ENCODE data around the gene SLC9A9. TPM values are rescaled to one million over a fixed set of nuclear protein-coding genes. Genes with fewer than 3 reads are reported as not detected.

The SLC9A9 gene
- total RNA-seq, 1 experiment from 2014 or later: 2.2 TPM

- BruUV-seq (replicated peaks): no TSS peak
- CTCF ChIA-PET: interaction anchor here (0.5 to 1.4 kb wide), 3 partner anchors 13 to 937 kb away, joined by 3 to 4 read pairs (median 3); no protein-coding TSS in a partner anchor
- intact Hi-C loops (cut with micrococcal nuclease): loop anchor here (5.0 kb wide), 2 partner anchors 723 to 1178 kb away; no protein-coding TSS in a partner anchor
These were observed 83.4 kb downstream of the SLC9A9 start for GRCh38 chr3:143764840-143765239.

GRCh38 chr3:143763564-143764162 lies 84.6 kb downstream of the SLC9A9 start:
- H3K27me3 Mint-ChIP-seq (ENCODE audit: insufficient read depth, unreplicated experiment): no peaks in the 10 kb centered on the region
- H3K4me1 Mint-ChIP-seq (ENCODE audit: insufficient read depth, unreplicated experiment): no peaks in the 10 kb centered on the region
- POLR2A ChIA-PET: interaction anchor here (0.6 kb wide), 2 partner anchors 119 to 232 kb away, joined by 3 to 4 read pairs; no protein-coding TSS in a partner anchor
- intact Hi-C loops (cut with micrococcal nuclease): loop anchor here (1.0 to 5.0 kb wide), 4 partner anchors 89 to 1176 kb away; no protein-coding TSS in a partner anchor
- CTCF ChIA-PET: interaction anchor here (0.6 to 2.4 kb wide), 18 partner anchors 9 to 935 kb away, joined by 3 to 17 read pairs (median 3); no protein-coding TSS in a partner anchor
- no peaks in the 10 kb centered on the region for H3K36me3 Mint-ChIP-seq (ENCODE audit: insufficient read depth, unreplicated experiment)
- TF ChIP-seq CTCF (IDR thresholded peaks at IDR 0.05; ENCODE audit: unreplicated experiment): peak; percentile 54
- H3K27ac Mint-ChIP-seq (ENCODE audit: low read depth, unreplicated experiment): no peak overlapping the region
- no TSS peak for BruUV-seq (replicated peaks)
- DNase-seq (ENCODE audit: unreplicated experiment): peak; percentile 44
- no peaks in the 10 kb centered on the region for H3K9me3 Mint-ChIP-seq (ENCODE audit: unreplicated experiment)
- H3K4me3 Mint-ChIP-seq (ENCODE audit: unreplicated experiment): no peak overlapping the region

More at GRCh38 chr3:143764840-143765239, 83.4 kb downstream of the SLC9A9 start:
- Mint-ChIP-seq H3K4me1 (ENCODE audit: insufficient read depth, unreplicated experiment) (no peaks in the 10 kb centered on the region), H3K27me3 (ENCODE audit: insufficient read depth, unreplicated experiment) (no peaks in the 10 kb centered on the region), H3K4me3 (ENCODE audit: unreplicated experiment) (no peak overlapping the region), H3K9me3 (ENCODE audit: unreplicated experiment) (no peaks in the 10 kb centered on the region), H3K36me3 (ENCODE audit: insufficient read depth, unreplicated experiment) (no peaks in the 10 kb centered on the region), H3K27ac (ENCODE audit: low read depth, unreplicated experiment) (no peak overlapping the region)
- DNase-seq (ENCODE audit: unreplicated experiment): no peak
- POLR2A ChIA-PET: no interaction called here
- no peak for TF ChIP-seq CTCF (IDR thresholded peaks at IDR 0.05; ENCODE audit: unreplicated experiment)

- no peak for DNase-seq (ENCODE audit: unreplicated experiment)
- intact Hi-C loops (cut with micrococcal nuclease): no loop called here
- POLR2A ChIA-PET: no interaction called here
- no TSS peak for BruUV-seq (replicated peaks)
- Mint-ChIP-seq H3K9me3 (ENCODE audit: unreplicated experiment) (no peaks in the 10 kb centered on the region), H3K4me1 (ENCODE audit: insufficient read depth, unreplicated experiment) (no peaks in the 10 kb centered on the region), H3K27me3 (ENCODE audit: insufficient read depth, unreplicated experiment) (no peaks in the 10 kb centered on the region), H3K27ac (ENCODE audit: low read depth, unreplicated experiment) (no peak overlapping the region), H3K4me3 (ENCODE audit: unreplicated experiment) (no peak overlapping the region), H3K36me3 (ENCODE audit: insufficient read depth, unreplicated experiment) (no peaks in the 10 kb centered on the region)
- CTCF ChIA-PET: interaction anchor here (0.6 kb wide), 2 partner anchors 113 to 190 kb away, joined by 3 read pairs; no protein-coding TSS in a partner anchor
- TF ChIP-seq CTCF (IDR thresholded peaks at IDR 0.05; ENCODE audit: unreplicated experiment): no peak
These were observed 90.6 kb downstream of the SLC9A9 start for GRCh38 chr3:143757691-143758090.

- intact Hi-C loops (cut with micrococcal nuclease): no loop called here
- CTCF ChIA-PET: interaction anchor here (0.6 kb wide), 1 partner anchor 40 kb away, joined by 3 read pairs; no protein-coding TSS in a partner anchor
- no peak overlapping the region for H3K27ac Mint-ChIP-seq (ENCODE audit: low read depth, unreplicated experiment)
- no peaks in the 10 kb centered on the region for H3K36me3 Mint-ChIP-seq (ENCODE audit: insufficient read depth, unreplicated experiment)
- no peak for DNase-seq (ENCODE audit: unreplicated experiment)
- H3K9me3 Mint-ChIP-seq (ENCODE audit: unreplicated experiment): no peaks in the 10 kb centered on the region
- H3K4me1 Mint-ChIP-seq (ENCODE audit: insufficient read depth, unreplicated experiment): no peaks in the 10 kb centered on the region
- no peak for TF ChIP-seq CTCF (IDR thresholded peaks at IDR 0.05; ENCODE audit: unreplicated experiment)
- H3K4me3 Mint-ChIP-seq (ENCODE audit: unreplicated experiment): no peak overlapping the region
- no TSS peak for BruUV-seq (replicated peaks)
- H3K27me3 Mint-ChIP-seq (ENCODE audit: insufficient read depth, unreplicated experiment): no peaks in the 10 kb centered on the region
- POLR2A ChIA-PET: no interaction called here
These were observed 92.3 kb downstream of the SLC9A9 start for GRCh38 chr3:143755978-143756377.

All from MCF 10A (cell line).